Ovary (tissue), 9 donors: ENCODE data around the gene BABAM2. TPM values are rescaled to one million over a fixed set of nuclear protein-coding genes. Genes with fewer than 3 reads are reported as not detected.

Source experiments
- DNase-seq, 5 donors: peaks; one replicate each; pipeline ENCODE4 v3.0.0-alpha.2; 2019 to 2020
- H3K27ac ChIP-seq, 2 donors: fragments of 200-600 bp; one replicate each; pipeline versions ENCODE4 v1.5.1 to v1.8.0; 2019 to 2022
- H3K27me3 ChIP-seq: fragments of 200-600 bp; one replicate; pipeline ENCODE4 v1.8.0; 2022
- H3K36me3 ChIP-seq: fragments of 200-600 bp; sonication (generic); one replicate; pipeline ENCODE4 v1.5.1; 2019
- H3K4me1 ChIP-seq: one replicate; pipeline ENCODE4 v1.8.1; 2013; ENCODE audit warnings: mild to moderate bottlenecking, moderate library complexity; ENCODE audit not compliant: insufficient read depth
- H3K4me3 ChIP-seq: fragments of 200-600 bp; sonication (generic); one replicate; pipeline ENCODE4 v1.5.1; 2017
- H3K9me3 ChIP-seq, 2 donors: fragments of 200-600 bp in 1 of 2; sonication (generic) in 1 of 2; one replicate each; pipeline versions ENCODE4 v1.5.1 to v1.8.1; 2013 to 2019; ENCODE audit warnings: mild to moderate bottlenecking in 1 of 2, moderate library complexity in 1 of 2
- CTCF ChIP-seq, 3 donors: fragments of 450-650 bp in 2 of 3; fragments of 200-600 bp in 1 of 3; IDR thresholded peaks; one replicate each; pipeline versions ENCODE4 v1.5.1 to v1.8.0; 2016 to 2022; ENCODE audit warnings: antibody characterized with exemption in 3 of 3, mild to moderate bottlenecking in 1 of 3
- EP300 ChIP-seq: sonication (generic); formaldehyde crosslinking; IDR thresholded peaks from one replicate; pipeline ENCODE4 v1.6.1; 2017; ENCODE audit warnings: antibody characterized with exemption
- POLR2A ChIP-seq: fragments of 450-650 bp; IDR thresholded peaks from one replicate; pipeline ENCODE4 v1.6.1; 2017; ENCODE audit warnings: antibody characterized with exemption, mild to moderate bottlenecking, moderate library complexity
- WGBS, 3 donors: extraction: QIAGEN DNeasy Blood & Tissue Kit in 1 of 3; methylation state at CpG; one replicate each; pipeline versions ENCODE4 v1.1.5 to v1.1.7; 2013 to 2017; 5-methylcytosine and 5-hydroxymethylcytosine counted together
- intact Hi-C, 4 donors: fragments of 100-400 bp; cut with DNase I; formaldehyde crosslinking; loops; one replicate each; pipeline versions ENCODE4 v1.11.0 to v1.15.1; 2022 to 2023
- polyA plus RNA-seq, 2 donors: library from polyadenylated mRNA; stranded (reverse); fragments of 200-250 nt in 1 of 2; fragments of 350-450 nt in 1 of 2; fragmentation: Illumina TruSeq in 1 of 2; extraction: RNeasy Lipid Tissue Mini Kit (QIAGEN cat#74804) in 1 of 2; gene quantifications; one replicate each; pipeline ENCODE4 v1.2.3, GENCODE V29; 2013 to 2014
- total RNA-seq, 7 donors: library from RNA; depleted of rRNA in 2 of 7; stranded (reverse); fragments of >200 nt in 2 of 7; fragmentation: NEBNext Ultra II Directional in 3 of 7; extraction: Animal tissue kit (Norgen Biotek cat#: 25700) in 3 of 7; gene quantifications; one replicate each; pipeline versions ENCODE4 v1.1.0 to v1.2.4, GENCODE V29; 2016 to 2023
- donor health status: DM: no; HTN: no; CAD: no; lungs with moderate emphysema.
- donor health status: DM: no; HTN: no; CAD: no.
- donor health status: Bipolar disorder and iron deficiency.
- donor health status: DM: yes; HTN: yes; CAD: no.
- donor health status: DM: no; HTN: no; CAD: no.
- donor health status: DM: yes; HTN: yes; CAD: no.

BABAM2 gene
- total and polyA plus RNA-seq, 9 donors = 22.0 to 96.7 (median 46.8) TPM

GRCh38 chr2:28137221-28137620, 246.7 kb downstream of the BABAM2 start:
- 3 to 6% (median 4%) methylated on average over 2 of the region's 2 CpGs for WGBS, 3 donors
- Histone ChIP-seq H3K27me3 (no peaks in the 10 kb centered on the region), H3K4me3 (no peak overlapping the region), H3K9me3 (no peaks in the 10 kb centered on the region), H3K36me3 (no peaks in the 10 kb centered on the region), H3K27ac (peak overlapping the region in 1 of 2 donors; percentile 57), H3K4me1 (peaks cover 10% of the 10 kb centered on the region)
- TF ChIP-seq EP300 (no peak), POLR2A (no peak), CTCF (IDR thresholded peaks at IDR 0.05) (no peak)
- intact Hi-C loops = loop anchor here in 1 of 4 donors (10.0 kb wide), 1 partner anchor 258 kb away; the partner anchor contains the start of gene FOSL2
- peak in 3 of 5 donors; percentile 53 to 63 (median 62) for DNase-seq

- peaks cover 1% of the 10 kb centered on the region for H3K4me1 ChIP-seq
- H3K36me3 ChIP-seq = no peaks in the 10 kb centered on the region
- H3K4me3 ChIP-seq = no peak overlapping the region
- no peaks in the 10 kb centered on the region for H3K27me3 ChIP-seq
- H3K9me3 ChIP-seq = no peaks in the 10 kb centered on the region
- intact Hi-C loops = no loop called here
- TF ChIP-seq CTCF (IDR thresholded peaks at IDR 0.05) (no peak), POLR2A (no peak), EP300 (no peak)
- no peak for DNase-seq
- peak overlapping the region in 1 of 2 donors; percentile 44 for H3K27ac ChIP-seq
These were observed 251.9 kb downstream of the BABAM2 start for GRCh38 chr2:28142386-28142785.

GRCh38 chr2:28148000-28148399, 257.5 kb downstream of the BABAM2 start:
- no peaks in the 10 kb centered on the region for H3K9me3 ChIP-seq
- TF ChIP-seq EP300 = no peak
- no peak for TF ChIP-seq CTCF (IDR thresholded peaks at IDR 0.05)
- TF ChIP-seq POLR2A = no peak
- intact Hi-C loops = no loop called here
- DNase-seq = no peak
- 95 to 100% (median 98%) methylated on average over 2 of the region's 2 CpGs for WGBS, 3 donors
- peaks cover 3% of the 10 kb centered on the region for H3K4me1 ChIP-seq
- no peaks in the 10 kb centered on the region for H3K36me3 ChIP-seq
- no peaks in the 10 kb centered on the region for H3K27me3 ChIP-seq
- no peak overlapping the region for H3K27ac ChIP-seq
- H3K4me3 ChIP-seq = no peak overlapping the region

GRCh38 chr2:28148566-28148965, 258.0 kb downstream of the BABAM2 start:
- TF ChIP-seq POLR2A (no peak), CTCF (IDR thresholded peaks at IDR 0.05) (no peak)
- Histone ChIP-seq H3K36me3 (no peaks in the 10 kb centered on the region), H3K4me1 (peaks cover 3% of the 10 kb centered on the region), H3K27me3 (no peaks in the 10 kb centered on the region), H3K4me3 (no peak overlapping the region), H3K27ac (no peak overlapping the region), H3K9me3 (no peaks in the 10 kb centered on the region)
- no peak for DNase-seq
- intact Hi-C loops = no loop called here
- 92 to 97% (median 96%) methylated on average over 5 of the region's 5 CpGs for WGBS, 3 donors
